Liver (tissue), 9 donors: ENCODE measurements around the gene SH3GL3. TPM values are rescaled to one million over a fixed set of nuclear protein-coding genes. Genes with fewer than 3 reads are reported as not detected.
A peak's percentile ranks its signal among the peaks of the same experiment; 100 is the strongest.

ENCODE experiments used
- DNase-seq: peaks from one replicate; pipeline ENCODE4 v3.0.0-alpha.2; 2017; ENCODE audit warnings: low spot score
- H3K27ac ChIP-seq, 2 donors: one replicate each; pipeline ENCODE4 v1.7.0; 2013; ENCODE audit warnings: inconsistent platforms in 2 of 2, low read length in 2 of 2, control low read depth in 1 of 2, low read depth in 1 of 2, mild to moderate bottlenecking in 1 of 2
- H3K27me3 ChIP-seq, 4 donors: one replicate each; pipeline versions ENCODE4 v1.6.1 to v1.7.0; 2013; ENCODE audit warnings: low read length in 3 of 4, inconsistent platforms in 1 of 4, mild to moderate bottlenecking in 1 of 4, moderate library complexity in 1 of 4; ENCODE audit not compliant: control insufficient read depth in 4 of 4, insufficient read depth in 4 of 4
- H3K36me3 ChIP-seq, 4 donors: one replicate each; pipeline versions ENCODE4 v1.6.1 to v1.7.0; 2013; ENCODE audit warnings: low read length in 3 of 4, mild to moderate bottlenecking in 3 of 4, low read depth in 1 of 4, moderate library complexity in 1 of 4; ENCODE audit not compliant: control insufficient read depth in 4 of 4, insufficient read depth in 3 of 4
- H3K4me1 ChIP-seq, 4 donors: one replicate each; pipeline versions ENCODE4 v1.6.1 to v1.7.0; 2013; ENCODE audit warnings: low read length in 3 of 4, mild to moderate bottlenecking in 3 of 4, moderate library complexity in 1 of 4; ENCODE audit not compliant: control insufficient read depth in 4 of 4, insufficient read depth in 4 of 4
- H3K4me3 ChIP-seq, 3 donors: one replicate each; pipeline versions ENCODE4 v1.6.1 to v1.7.0; 2013; ENCODE audit warnings: low read length in 3 of 3, control low read depth in 1 of 3, low read depth in 1 of 3, mild to moderate bottlenecking in 1 of 3
- H3K9ac ChIP-seq, 2 donors: one replicate each; pipeline ENCODE4 v1.7.0; 2013; ENCODE audit warnings: low read length in 2 of 2, mild to moderate bottlenecking in 2 of 2, moderate library complexity in 2 of 2, control low read depth in 1 of 2, low read depth in 1 of 2
- H3K9me3 ChIP-seq, 4 donors: one replicate each; pipeline versions ENCODE4 v1.6.1 to v1.7.0; 2013; ENCODE audit warnings: low read length in 3 of 4; ENCODE audit not compliant: control insufficient read depth in 4 of 4
- ATF3 ChIP-seq: IDR thresholded peaks from 2 replicates; pipeline ENCODE4 v1.6.1; 2016; ENCODE audit warnings: antibody characterized with exemption
- CTCF ChIP-seq: fragments of 150-350 bp; IDR thresholded peaks from 2 replicates; pipeline ENCODE4 v1.5.1; 2017; ENCODE audit warnings: improper control_type of control experiment, low read depth, low read length; ENCODE audit not compliant: missing input control
- EGR1 ChIP-seq, 2 donors: IDR thresholded peaks; 2 replicates each; pipeline ENCODE4 v1.6.1; 2016 to 2018; ENCODE audit warnings: antibody characterized with exemption in 2 of 2, low read depth in 2 of 2
- HNF4A ChIP-seq, 2 donors: conservative IDR thresholded peaks; 2 replicates each; pipeline ENCODE4 v1.6.1; 2016; ENCODE audit warnings: antibody characterized with exemption in 2 of 2, mild to moderate bottlenecking in 2 of 2
- HNF4G ChIP-seq: IDR thresholded peaks from 2 replicates; pipeline ENCODE4 v1.6.1; 2016; ENCODE audit warnings: antibody characterized with exemption
- JUND ChIP-seq, 2 donors: IDR thresholded peaks; 2 replicates each; pipeline ENCODE4 v1.6.1; 2016; ENCODE audit warnings: antibody characterized with exemption in 2 of 2
- MAX ChIP-seq: IDR thresholded peaks from 2 replicates; pipeline ENCODE4 v1.6.1; 2016; ENCODE audit warnings: antibody characterized with exemption
- NR2F2 ChIP-seq: IDR thresholded peaks from 2 replicates; pipeline ENCODE4 v1.6.1; 2016; ENCODE audit warnings: antibody characterized with exemption
- RAD21 ChIP-seq, 2 donors: IDR thresholded peaks; 2 replicates each; pipeline ENCODE4 v1.6.1; 2016; ENCODE audit warnings: antibody characterized with exemption in 2 of 2, mild to moderate bottlenecking in 2 of 2
- REST ChIP-seq: IDR thresholded peaks from 2 replicates; pipeline ENCODE4 v1.6.1; 2016; ENCODE audit warnings: antibody characterized with exemption, mild to moderate bottlenecking
- RXRA ChIP-seq, 2 donors: IDR thresholded peaks; 2 replicates each; pipeline ENCODE4 v1.6.1; 2017 to 2018; ENCODE audit warnings: antibody characterized with exemption in 2 of 2, mild to moderate bottlenecking in 1 of 2
- SP1 ChIP-seq: IDR thresholded peaks from 2 replicates; pipeline ENCODE4 v1.6.1; 2018; ENCODE audit warnings: antibody characterized with exemption, mild to moderate bottlenecking
- YY1 ChIP-seq: IDR thresholded peaks from 2 replicates; pipeline ENCODE4 v1.6.1; 2016; ENCODE audit warnings: antibody characterized with exemption, mild to moderate bottlenecking
- ZBTB33 ChIP-seq: IDR thresholded peaks from 2 replicates; pipeline ENCODE4 v1.6.1; 2016; ENCODE audit warnings: antibody characterized with exemption
- WGBS: extraction: QIAGEN DNeasy Blood & Tissue Kit; methylation state at CpG from one replicate; pipeline ENCODE4 v1.1.7; 2013; 5-methylcytosine and 5-hydroxymethylcytosine counted together
- polyA plus RNA-seq, 2 donors: library from polyadenylated mRNA; stranded (reverse) in 1 of 2; unstranded in 1 of 2; fragments of 200-250 nt in 1 of 2; fragments of >200 nt in 1 of 2; fragmentation: Nextera tagmentation in 1 of 2; extraction: Ambion mirVana in 1 of 2; gene quantifications; one replicate each; pipeline versions ENCODE4 v1.2.1 to v1.2.3, GENCODE V29; 2013 to 2015
- total RNA-seq, 2 donors: library from RNA; depleted of rRNA; stranded (reverse); fragments of >200 nt; gene quantifications; one replicate each; pipeline ENCODE4 v1.2.3, GENCODE V29; 2014
- donor health status: healthy.
- donor health status: healthy.
- donor health status: healthy.
- donor health status: healthy.
- donor health status: healthy.

SH3GL3 gene
- total and polyA plus RNA-seq, 4 donors, result 0.23 TPM; not detected in 3

- peak overlapping the region; percentile 66 to 82 for H3K27ac ChIP-seq
- no peaks in the 10 kb centered on the region for H3K27me3 ChIP-seq
- H3K4me1 ChIP-seq, result peaks cover 10 to 44% (median 35%) of the 10 kb centered on the region in 4 donors
- TF ChIP-seq EGR1 (IDR thresholded peaks at IDR 0.05; ENCODE audit: low read depth in 2 of 2) (no peak), JUND (IDR thresholded peaks at IDR 0.05) (no peak), SP1 (no peak), REST (no peak), RAD21 (IDR thresholded peaks at IDR 0.05) (peak; percentile 45 to 52), CTCF (peak; percentile 20), YY1 (no peak)
- peaks cover 0 to 2% (median 0%) of the 10 kb centered on the region in 4 donors for H3K36me3 ChIP-seq
- peak overlapping the region in 1 of 3 donors; percentile 3 for H3K4me3 ChIP-seq
- no peak for DNase-seq
- H3K9ac ChIP-seq, result peak overlapping the region; percentile 37 to 51
- H3K9me3 ChIP-seq, result no peaks in the 10 kb centered on the region
- 94% methylated on average over 4 of the region's 4 CpGs for WGBS
Measured at GRCh38 chr15:83657549-83657948, 210.4 kb downstream of the SH3GL3 start.

- Histone ChIP-seq H3K27ac (peak overlapping the region; percentile 66 to 82), H3K9me3 (no peaks in the 10 kb centered on the region), H3K27me3 (no peaks in the 10 kb centered on the region), H3K36me3 (peaks cover 0 to 2% (median 0%) of the 10 kb centered on the region in 4 donors), H3K4me3 (no peak overlapping the region), H3K9ac (no peak overlapping the region), H3K4me1 (peaks cover 10 to 44% (median 35%) of the 10 kb centered on the region in 4 donors)
- no peak for DNase-seq
- 59% methylated on average over 10 of the region's 10 CpGs for WGBS
- TF ChIP-seq MAX (no peak), JUND (IDR thresholded peaks at IDR 0.05) (no peak), RAD21 (IDR thresholded peaks at IDR 0.05) (peak in 1 of 2 donors; percentile 3), NR2F2 (peak; percentile 94)
Measured at GRCh38 chr15:83658430-83659416, 211.6 kb downstream of the SH3GL3 start.

- Histone ChIP-seq H3K4me1 (peaks cover 10 to 44% (median 35%) of the 10 kb centered on the region in 4 donors), H3K9ac (no peak overlapping the region), H3K4me3 (no peak overlapping the region), H3K27me3 (no peaks in the 10 kb centered on the region), H3K9me3 (no peaks in the 10 kb centered on the region), H3K27ac (no peak overlapping the region), H3K36me3 (peaks cover 0 to 3% (median 1%) of the 10 kb centered on the region in 4 donors)
- 34% methylated on average over 1 of the region's 1 CpG for WGBS
- DNase-seq, result no peak
- no peak for TF ChIP-seq SP1
- TF ChIP-seq ZBTB33, result no peak
- peak; percentile 39 to 62 for TF ChIP-seq HNF4A (conservative IDR thresholded peaks at IDR 0.05)
- TF ChIP-seq RXRA (IDR thresholded peaks at IDR 0.05), result peak; percentile 47 to 57
- no peak for TF ChIP-seq ATF3
- TF ChIP-seq REST, result no peak
- TF ChIP-seq NR2F2, result no peak
- TF ChIP-seq HNF4G, result no peak
Measured at GRCh38 chr15:83659417-83659812, 212.3 kb downstream of the SH3GL3 start.
